Caco-2 (cell line): ENCODE data around the gene NCOR2. TPM values are rescaled to one million over a fixed set of nuclear protein-coding genes. Genes with fewer than 3 reads are reported as not detected.

Source experiments
- BruUV-seq: library from RNA; stranded (reverse); fragments of 400-500 nt; replicated peaks from 2 replicates; lab custom pipeline; 2021; lab: Mats Ljungman, UMichigan
- CTCF ChIA-PET: fragments of 300-600 bp; sonication (Branson Sonifier 250); formaldehyde crosslinking; loops from one replicate; lab custom pipeline; 2022; ENCODE audit warnings: antibody characterized with exemption; lab: Charles Lee
- POLR2A ChIA-PET: fragments of 300-600 bp; sonication (Branson Sonifier 250); formaldehyde crosslinking; loops from one replicate; lab custom pipeline; 2022; ENCODE audit warnings: antibody characterized with exemption; lab: Charles Lee
- DNase-seq, 2 experiments: peaks; one replicate each; pipeline versions ENCODE4 v3.0.0 to v3.0.0-alpha.2; 2020 to 2022
- H3K27me3 ChIP-seq: replicated peaks from 2 replicates; pipeline ENCODE4 v1.6.0; 2011; ENCODE audit warnings: low read length; ENCODE audit not compliant: control insufficient read depth, insufficient read depth
- H3K36me3 ChIP-seq: 2 replicates; pipeline ENCODE4 v1.5.1; 2011; ENCODE audit warnings: low read length; ENCODE audit not compliant: control insufficient read depth, insufficient read depth
- H3K4me1 ChIP-seq: fragments of 250-450 bp; sonication (Bioruptor Pico); 2 replicates; pipeline ENCODE4 v1.5.1; 2020; ENCODE audit warnings: mild to moderate bottlenecking
- H3K4me3 ChIP-seq: 2 replicates; pipeline ENCODE4 v1.5.1; 2011; ENCODE audit warnings: low read depth, mild to moderate bottlenecking, control low read depth, low read length
- H3K9me3 ChIP-seq: fragments of 250-450 bp; sonication (Bioruptor Pico); 2 replicates; pipeline ENCODE4 v1.5.1; 2020; ENCODE audit warnings: mild to moderate bottlenecking, moderate library complexity
- H3K27ac Mint-ChIP-seq: one replicate; pipeline ENCODE4 v1.8.0; 2022; ENCODE audit warnings: mixed read lengths; ENCODE audit not compliant: unreplicated experiment
- H3K27me3 Mint-ChIP-seq: one replicate; pipeline ENCODE4 v1.8.0; 2022; ENCODE audit warnings: mixed read lengths; ENCODE audit not compliant: insufficient read depth, unreplicated experiment
- H3K36me3 Mint-ChIP-seq: one replicate; pipeline ENCODE4 v1.8.0; 2022; ENCODE audit warnings: mild to moderate bottlenecking, mixed read lengths; ENCODE audit not compliant: insufficient read depth, unreplicated experiment
- H3K4me1 Mint-ChIP-seq: one replicate; pipeline ENCODE4 v1.8.0; 2022; ENCODE audit warnings: low read depth, mixed read lengths; ENCODE audit not compliant: unreplicated experiment
- H3K4me3 Mint-ChIP-seq: one replicate; pipeline ENCODE4 v1.8.0; 2022; ENCODE audit warnings: mild to moderate bottlenecking, moderate library complexity, mixed read lengths; ENCODE audit not compliant: unreplicated experiment
- H3K9me3 Mint-ChIP-seq: one replicate; pipeline ENCODE4 v1.8.0; 2022; ENCODE audit warnings: mixed read lengths; ENCODE audit not compliant: unreplicated experiment
- CTCF ChIP-seq, 2 experiments: fragments of 200-600 bp in 1 of 2; IDR thresholded peaks; 1 replicate in 1 of 2; 2 replicates in 1 of 2; pipeline versions ENCODE4 v1.5.1 to v1.8.0; 2011 to 2022; ENCODE audit warnings: antibody characterized with exemption in 1 of 2, control low read depth in 1 of 2, inconsistent platforms in 1 of 2, low read depth in 1 of 2, low read length in 1 of 2, mild to moderate bottlenecking in 1 of 2, moderate library complexity in 1 of 2; ENCODE audit not compliant: insufficient read depth in 1 of 2, severe bottlenecking in 1 of 2, unreplicated experiment in 1 of 2
- intact Hi-C: fragments of 100-400 bp; cut with micrococcal nuclease; formaldehyde crosslinking; loops from one replicate; pipeline ENCODE4 v1.10.0; 2022; ENCODE audit not compliant: unreplicated experiment
- total RNA-seq: library from RNA; stranded (reverse); gene quantifications from 2 replicates; pipeline ENCODE4 v1.2.3, GENCODE V29; 2022

The NCOR2 gene
- total RNA-seq, 1 experiment from 2014 or later: 250 TPM

GRCh38 chr12:124534776-124535740 lies 32.4 kb downstream of the NCOR2 start:
- Mint-ChIP-seq H3K36me3 (peaks cover 32% of the 10 kb centered on the region), H3K9me3 (no peaks in the 10 kb centered on the region), H3K4me3 (no peak overlapping the region), H3K27me3 (no peaks in the 10 kb centered on the region), H3K27ac (no peak overlapping the region), H3K4me1 (peaks cover 20% of the 10 kb centered on the region)
- no TSS peak for BruUV-seq
- no peaks in the 10 kb centered on the region for H3K27me3 ChIP-seq
- TF ChIP-seq CTCF (IDR thresholded peaks at IDR 0.05; ENCODE audit: insufficient read depth in 1 of 2, low read depth in 1 of 2, low read length in 1 of 2, severe bottlenecking in 1 of 2, unreplicated experiment in 1 of 2): no peak
- H3K4me3 ChIP-seq: no peak overlapping the region
- CTCF ChIA-PET: no interaction called here
- H3K36me3 ChIP-seq: peaks cover 2% of the 10 kb centered on the region
- DNase-seq: no peak
- intact Hi-C loops: no loop called here
- H3K9me3 ChIP-seq: no peaks in the 10 kb centered on the region
- peaks cover 19% of the 10 kb centered on the region for H3K4me1 ChIP-seq
- POLR2A ChIA-PET: no interaction called here

- CTCF ChIA-PET: no interaction called here
- POLR2A ChIA-PET: no interaction called here
- no peak for DNase-seq
- no peak for TF ChIP-seq CTCF (IDR thresholded peaks at IDR 0.05; ENCODE audit: insufficient read depth in 1 of 2, low read depth in 1 of 2, low read length in 1 of 2, severe bottlenecking in 1 of 2, unreplicated experiment in 1 of 2)
- Mint-ChIP-seq H3K27ac (peak overlapping the region; percentile 69), H3K9me3 (no peaks in the 10 kb centered on the region), H3K36me3 (peaks cover 25% of the 10 kb centered on the region), H3K27me3 (no peaks in the 10 kb centered on the region), H3K4me1 (peaks cover 7% of the 10 kb centered on the region), H3K4me3 (no peak overlapping the region)
- Histone ChIP-seq H3K27me3 (no peaks in the 10 kb centered on the region), H3K4me1 (peaks cover 6% of the 10 kb centered on the region), H3K36me3 (peaks cover 2% of the 10 kb centered on the region), H3K4me3 (no peak overlapping the region), H3K9me3 (no peaks in the 10 kb centered on the region)
- intact Hi-C loops: no loop called here
- BruUV-seq: no TSS peak
These were observed 34.0 kb downstream of the NCOR2 start for GRCh38 chr12:124533456-124533855.

- Mint-ChIP-seq H3K4me3 (no peak overlapping the region), H3K27me3 (no peaks in the 10 kb centered on the region), H3K36me3 (peaks cover 30% of the 10 kb centered on the region), H3K9me3 (no peaks in the 10 kb centered on the region), H3K4me1 (peaks cover 7% of the 10 kb centered on the region), H3K27ac (peak overlapping the region; percentile 69)
- no peak for DNase-seq
- POLR2A ChIA-PET: no interaction called here
- TF ChIP-seq CTCF (IDR thresholded peaks at IDR 0.05; ENCODE audit: insufficient read depth in 1 of 2, low read depth in 1 of 2, low read length in 1 of 2, severe bottlenecking in 1 of 2, unreplicated experiment in 1 of 2): no peak
- Histone ChIP-seq H3K36me3 (peaks cover 2% of the 10 kb centered on the region), H3K27me3 (no peaks in the 10 kb centered on the region), H3K9me3 (no peaks in the 10 kb centered on the region), H3K4me3 (no peak overlapping the region), H3K4me1 (0 out of 2 replicates have a peak, but pooled peaks cover 2% of the 10 kb centered on the region)
- BruUV-seq: no TSS peak
- intact Hi-C loops: no loop called here
- CTCF ChIA-PET: no interaction called here
These were observed 34.4 kb downstream of the NCOR2 start for GRCh38 chr12:124532967-124533366.
